HG03280 (cell line): ENCODE data around the gene FASTKD2.
A peak's percentile ranks its signal among the peaks of the same experiment; 100 is the strongest.

ENCODE experiments used
- ATAC-seq: cut with Tn5 transposase; IDR thresholded peaks from one replicate; pipeline ENCODE4 v1.9.1; 2021; ENCODE audit warnings: mild to moderate bottlenecking, moderate library complexity; ENCODE audit not compliant: unreplicated experiment

Gene FASTKD2

GRCh38 chr2:206765242-206766056, at the start of gene FASTKD2, which contains the start of gene MDH1B:
FASTKD2 (plus strand) TSS chr2:206765606; CDS start chr2:206766694, 1,088 bp downstream.
MDH1B (minus strand) TSS chr2:206765328; CDS start chr2:206765271, 57 bp downstream.
- ATAC-seq = peak; percentile 94

GRCh38 chr2:206716623-206717022, 48.8 kb upstream of the FASTKD2 start:
- no peak for ATAC-seq

- ATAC-seq = peak; percentile 32
Observed at GRCh38 chr2:206718296-206718695, 47.1 kb upstream of the FASTKD2 start, which contains the start of gene DYTN. DYTN (minus strand) TSS chr2:206718396; CDS start chr2:206718279, 117 bp downstream.

- ATAC-seq = peak; percentile 70
Observed at GRCh38 chr2:206721256-206721920, 44.0 kb upstream of the FASTKD2 start.

- ATAC-seq = no peak
Observed at GRCh38 chr2:206723288-206723687, 42.1 kb upstream of the FASTKD2 start.

- no peak for ATAC-seq
Observed at GRCh38 chr2:206727287-206727686, 38.1 kb upstream of the FASTKD2 start.

- ATAC-seq = no peak
Observed at GRCh38 chr2:206728277-206729199, 36.9 kb upstream of the FASTKD2 start.

GRCh38 chr2:206733341-206733740, 32.1 kb upstream of the FASTKD2 start:
- no peak for ATAC-seq

GRCh38 chr2:206736935-206737334, 28.5 kb upstream of the FASTKD2 start:
- no peak for ATAC-seq

- ATAC-seq = no peak
Observed at GRCh38 chr2:206739271-206739670, 26.1 kb upstream of the FASTKD2 start.

- no peak for ATAC-seq
Observed at GRCh38 chr2:206740800-206741199, 24.6 kb upstream of the FASTKD2 start.

GRCh38 chr2:206756816-206757215, 8.6 kb upstream of the FASTKD2 start:
- no peak for ATAC-seq

- ATAC-seq = peak; percentile 0
Observed at GRCh38 chr2:206764673-206765241, 649 bp upstream of the FASTKD2 start.

GRCh38 chr2:206766057-206766930, 888 bp downstream of the FASTKD2 start:
- ATAC-seq = no peak

- ATAC-seq = no peak
Observed at GRCh38 chr2:206774871-206775270, 9.5 kb downstream of the FASTKD2 start.

GRCh38 chr2:206776432-206776831, 11.0 kb downstream of the FASTKD2 start:
- ATAC-seq = no peak

- no peak for ATAC-seq
Observed at GRCh38 chr2:206780671-206781070, 15.3 kb downstream of the FASTKD2 start.

- no peak for ATAC-seq
Observed at GRCh38 chr2:206783718-206784117, 18.3 kb downstream of the FASTKD2 start.

GRCh38 chr2:206784559-206785353, 19.4 kb downstream of the FASTKD2 start:
- no peak for ATAC-seq
